MV-4-11 (cell line): ENCODE data around the gene SPCS2.

Source experiments
- DNase-seq: peaks from one replicate; lab custom pipeline; 2025; lab: John Stamatoyannopoulos, UW

Gene SPCS2

GRCh38 chr11:74948898-74949752 lies at the start of gene SPCS2, which contains the start of gene XRRA1:
TSS of gene SPCS2 (plus strand) at chr11:74949266. CDS start at chr11:74949286, 20 bp downstream.
TSS of gene XRRA1 (minus strand) at chr11:74949091. CDS start at chr11:74940878, 8,213 bp downstream.
- peak; percentile 97 for DNase-seq

GRCh38 chr11:74902342-74902741 lies 46.7 kb upstream of the SPCS2 start:
- DNase-seq = no peak

- DNase-seq = no peak
Observed at GRCh38 chr11:74905326-74905725, 43.7 kb upstream of the SPCS2 start.

GRCh38 chr11:74909385-74909784 lies 39.7 kb upstream of the SPCS2 start:
- DNase-seq = peak; percentile 39

- DNase-seq = no peak
Observed at GRCh38 chr11:74909812-74910211, 39.3 kb upstream of the SPCS2 start.

- DNase-seq = no peak
Observed at GRCh38 chr11:74923125-74923524, 25.9 kb upstream of the SPCS2 start.

GRCh38 chr11:74925281-74925680 lies 23.8 kb upstream of the SPCS2 start:
- DNase-seq = no peak

GRCh38 chr11:74926304-74927030 lies 22.6 kb upstream of the SPCS2 start:
- DNase-seq = peak; percentile 29

- no peak for DNase-seq
Observed at GRCh38 chr11:74927496-74927895, 21.6 kb upstream of the SPCS2 start.

GRCh38 chr11:74929431-74930363 lies 19.4 kb upstream of the SPCS2 start:
- peak; percentile 79 for DNase-seq

GRCh38 chr11:74932169-74932568 lies 16.9 kb upstream of the SPCS2 start:
- DNase-seq = no peak

- peak; percentile 85 for DNase-seq
Observed at GRCh38 chr11:74932797-74933196, 16.3 kb upstream of the SPCS2 start.

- DNase-seq = no peak
Observed at GRCh38 chr11:74933765-74934164, 15.3 kb upstream of the SPCS2 start.

GRCh38 chr11:74935285-74935684 lies 13.8 kb upstream of the SPCS2 start:
- DNase-seq = no peak

- DNase-seq = no peak
Observed at GRCh38 chr11:74936087-74936486, 13.0 kb upstream of the SPCS2 start.

GRCh38 chr11:74936976-74937375 lies 12.1 kb upstream of the SPCS2 start:
- DNase-seq = no peak

- no peak for DNase-seq
Observed at GRCh38 chr11:74937696-74938475, 11.2 kb upstream of the SPCS2 start.

GRCh38 chr11:74941492-74941891 lies 7.6 kb upstream of the SPCS2 start:
- DNase-seq = no peak

- DNase-seq = no peak
Observed at GRCh38 chr11:74942073-74942759, 6.8 kb upstream of the SPCS2 start.

- DNase-seq = no peak
Observed at GRCh38 chr11:74948546-74948897, 544 bp upstream of the SPCS2 start.

GRCh38 chr11:74949753-74950137 lies 679 bp downstream of the SPCS2 start:
- no peak for DNase-seq
